CD4-positive, alpha-beta T cell treated with Interleukin-17A for 4 hours (primary cell): Measurements from ENCODE around the gene RRAGD.

Source experiments
- DNase-seq: peaks from one replicate; pipeline ENCODE4 v3.0.0-alpha.2; 2020; ENCODE audit warnings: mixed read lengths

Gene RRAGD

GRCh38 chr6:89328976-89329375 lies 83.1 kb downstream of the RRAGD start:
- no peak for DNase-seq

- no peak for DNase-seq
These were observed 87.8 kb downstream of the RRAGD start for GRCh38 chr6:89324304-89324703.

- no peak for DNase-seq
These were observed 88.5 kb downstream of the RRAGD start for GRCh38 chr6:89323511-89323971.

GRCh38 chr6:89321131-89321970 lies 90.7 kb downstream of the RRAGD start:
- DNase-seq: no peak

- no peak for DNase-seq
These were observed 92.0 kb downstream of the RRAGD start for GRCh38 chr6:89320012-89320559.

GRCh38 chr6:89317067-89317466 lies 95.0 kb downstream of the RRAGD start:
- no peak for DNase-seq

GRCh38 chr6:89315249-89315885 lies 96.7 kb downstream of the RRAGD start, which contains the start of gene GABRR2:
Gene GABRR2 (minus strand): TSS chr6:89315299. CDS start chr6:89315165, 134 bp downstream.
- no peak for DNase-seq

- no peak for DNase-seq
These were observed 97.4 kb downstream of the RRAGD start for GRCh38 chr6:89314692-89315091.
